ENCODE measurements around the gene ITGA5.

The ITGA5 gene

DNA sequence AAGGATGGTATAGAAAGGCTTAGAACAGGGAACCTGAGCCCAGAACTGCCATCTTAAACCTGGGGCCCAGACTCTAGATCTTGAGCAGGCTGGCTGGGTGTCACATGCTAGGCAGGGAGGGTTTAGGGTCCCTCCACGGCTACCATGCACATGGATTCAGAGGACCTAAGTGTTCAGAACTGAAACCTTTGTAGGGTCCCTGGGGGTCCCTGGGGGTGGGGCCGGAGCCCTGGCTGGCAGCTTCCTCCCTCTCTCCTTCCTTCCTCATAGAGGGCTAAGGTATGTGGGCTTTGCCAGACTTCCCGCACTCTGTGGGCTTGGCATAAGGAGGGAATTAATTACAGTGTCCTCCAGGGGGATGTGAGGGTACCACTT lies 29.9 kb downstream of the ITGA5 start:
- DNase-seq (ENCODE audit: low read depth), result no peak

DNA sequence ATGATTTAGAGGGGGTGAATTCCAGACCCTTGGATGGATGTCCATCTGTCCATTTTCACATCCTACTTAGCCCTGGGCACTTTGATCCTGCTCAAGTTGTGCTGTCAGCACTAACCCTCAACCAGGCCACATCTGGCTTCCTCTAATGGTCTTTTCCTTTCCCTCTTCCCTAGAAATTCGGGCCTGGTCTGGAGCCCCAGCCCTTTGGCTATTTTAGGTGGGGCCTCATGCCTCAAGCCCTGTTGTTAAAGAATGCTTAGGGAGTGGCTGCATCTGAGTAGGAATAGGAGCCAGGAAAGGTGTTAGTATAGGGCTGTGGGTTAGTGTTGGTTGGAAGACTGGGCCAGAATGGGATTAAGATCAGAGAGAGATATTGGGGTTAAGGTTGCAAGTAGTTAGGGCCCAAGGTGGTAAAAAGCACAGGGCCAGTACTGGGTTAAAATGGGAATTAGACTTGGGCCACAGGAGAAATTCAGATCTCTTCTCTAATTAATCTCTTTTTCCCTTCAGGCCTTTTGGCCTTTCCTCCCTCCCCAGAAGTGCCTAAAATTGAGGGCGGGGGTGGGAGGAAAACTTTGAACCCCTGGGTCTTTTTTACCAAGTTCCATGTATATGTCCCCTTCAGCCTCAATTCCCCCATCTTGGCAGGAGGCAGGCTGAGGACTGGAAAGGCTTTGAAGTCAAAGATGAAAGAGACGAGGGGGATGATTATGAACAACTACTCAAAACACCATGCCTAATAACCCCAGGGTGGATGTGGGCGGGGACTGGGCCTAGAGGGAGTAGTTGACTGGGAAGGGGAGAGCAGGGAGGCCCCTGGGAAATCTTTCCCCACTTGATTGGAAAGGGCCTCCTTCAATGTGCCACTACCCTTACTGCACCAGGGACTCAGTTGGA lies 30.6 kb downstream of the ITGA5 start:
- no peak for DNase-seq (ENCODE audit: low read depth)

DNA sequence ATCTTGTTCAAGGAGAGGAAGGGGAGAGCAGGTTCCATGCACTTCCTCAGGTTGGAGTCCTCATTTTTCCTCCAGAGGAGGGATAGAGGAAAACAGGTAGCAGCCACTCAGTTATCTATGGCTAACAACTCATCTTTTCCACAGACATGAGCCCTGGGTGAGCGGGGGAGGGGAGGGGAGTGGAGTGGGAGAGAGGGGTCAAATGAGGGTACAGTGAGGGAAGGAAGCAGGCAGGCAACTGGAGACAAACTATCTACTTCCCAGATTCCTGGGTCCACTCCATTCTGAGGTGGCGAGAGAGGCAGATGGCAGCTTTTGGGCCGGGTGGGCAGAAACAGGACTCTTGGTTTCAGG lies 32.0 kb downstream of the ITGA5 start:
- DNase-seq (ENCODE audit: low read depth), result no peak

DNA sequence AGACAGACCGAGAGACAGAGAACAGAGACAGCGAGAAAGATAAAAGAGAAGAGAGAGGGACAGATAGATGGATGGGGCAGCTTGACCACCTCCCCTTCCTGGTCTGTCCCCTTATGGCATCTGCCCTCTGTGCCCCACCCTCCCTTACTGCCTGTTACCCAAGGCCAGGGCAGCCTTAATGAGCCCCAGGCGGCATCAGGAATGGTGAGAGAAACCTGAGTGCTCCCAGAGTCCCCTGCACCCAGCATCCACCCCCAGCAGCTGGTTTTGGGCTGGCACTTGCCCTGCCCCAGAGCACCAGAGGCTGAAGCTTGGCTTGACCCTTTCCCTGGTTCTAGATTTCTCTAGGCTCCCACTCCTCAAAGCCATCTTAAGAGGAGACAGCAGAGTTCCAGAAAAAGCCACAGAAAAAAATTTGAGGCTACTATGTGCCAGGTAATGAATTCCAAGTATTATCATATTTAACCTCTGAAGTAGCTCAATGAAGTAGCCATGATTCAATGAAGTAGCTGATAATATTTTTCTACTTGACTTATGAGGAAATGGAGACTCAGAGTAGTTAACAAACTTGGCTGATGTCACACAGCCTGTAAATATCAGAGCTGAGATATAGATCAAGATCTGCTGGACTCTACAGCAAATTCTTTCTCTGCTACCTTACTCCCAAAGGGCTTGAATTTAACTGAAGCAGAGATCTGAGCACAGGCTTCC lies 32.5 kb downstream of the ITGA5 start:
- DNase-seq (ENCODE audit: low read depth), result peak; percentile 44

DNA sequence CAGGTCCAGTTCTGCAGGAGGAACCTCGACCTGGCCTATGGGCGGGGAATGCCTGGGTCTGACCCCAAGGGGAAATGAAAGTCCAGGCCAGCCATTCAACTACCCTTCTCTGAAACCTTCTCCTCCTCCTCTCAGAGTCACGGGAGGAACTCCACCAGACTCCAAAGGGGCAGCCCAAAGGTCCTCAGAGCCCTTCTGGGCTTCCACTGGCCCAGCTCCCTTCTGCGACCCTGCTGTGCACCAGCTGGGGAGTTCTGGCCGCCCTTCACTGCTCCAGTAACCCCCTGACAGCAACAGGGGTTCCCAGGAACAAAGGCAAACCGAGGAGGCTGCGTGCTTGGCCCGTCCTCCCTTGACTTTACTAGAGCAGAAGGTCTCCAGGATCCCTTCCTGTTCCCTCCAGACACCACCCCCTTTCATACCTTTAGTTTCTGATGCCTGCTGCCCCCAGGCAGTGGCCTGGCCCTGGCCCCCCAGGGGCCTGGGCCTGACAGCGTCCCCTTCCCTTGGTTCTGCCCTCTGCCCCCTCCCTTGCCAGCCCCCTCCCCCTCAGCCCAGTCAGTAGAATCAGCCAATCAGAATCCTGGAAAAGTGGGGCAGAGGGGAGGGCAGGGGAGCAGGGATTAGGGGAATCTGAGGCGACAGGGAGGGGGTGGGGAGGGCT lies 33.7 kb downstream of the ITGA5 start:
- DNase-seq (ENCODE audit: low read depth), result no peak

DNA sequence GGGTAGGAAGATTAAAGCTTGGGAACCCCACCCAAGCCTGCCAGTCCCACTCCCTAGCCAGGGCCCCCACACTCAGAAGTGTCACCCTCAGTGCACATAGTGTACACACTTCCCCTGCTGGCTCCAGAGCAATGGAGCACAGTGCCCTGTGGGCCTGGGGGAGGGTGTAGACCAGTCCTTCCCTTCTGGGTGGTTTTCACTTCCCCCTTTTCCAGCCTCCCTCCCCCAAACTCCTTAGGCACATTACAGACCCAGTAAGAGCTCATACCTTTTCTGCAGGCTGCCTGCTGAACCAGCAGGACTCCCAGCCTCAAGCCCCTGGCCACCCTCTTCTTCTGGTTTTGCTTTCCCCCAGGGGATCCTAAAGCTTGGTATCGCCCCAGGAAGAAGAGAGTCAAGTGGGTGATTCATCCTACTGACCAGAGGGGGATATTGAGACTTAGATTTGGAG lies 34.5 kb downstream of the ITGA5 start, which contains the start of gene ZNF385A:
ZNF385A (minus strand) TSS at position 143 of the 451 bp plus-strand sequence. CDS start 219 bp downstream, outside the sequence.
- no peak for DNase-seq (ENCODE audit: low read depth)

DNA sequence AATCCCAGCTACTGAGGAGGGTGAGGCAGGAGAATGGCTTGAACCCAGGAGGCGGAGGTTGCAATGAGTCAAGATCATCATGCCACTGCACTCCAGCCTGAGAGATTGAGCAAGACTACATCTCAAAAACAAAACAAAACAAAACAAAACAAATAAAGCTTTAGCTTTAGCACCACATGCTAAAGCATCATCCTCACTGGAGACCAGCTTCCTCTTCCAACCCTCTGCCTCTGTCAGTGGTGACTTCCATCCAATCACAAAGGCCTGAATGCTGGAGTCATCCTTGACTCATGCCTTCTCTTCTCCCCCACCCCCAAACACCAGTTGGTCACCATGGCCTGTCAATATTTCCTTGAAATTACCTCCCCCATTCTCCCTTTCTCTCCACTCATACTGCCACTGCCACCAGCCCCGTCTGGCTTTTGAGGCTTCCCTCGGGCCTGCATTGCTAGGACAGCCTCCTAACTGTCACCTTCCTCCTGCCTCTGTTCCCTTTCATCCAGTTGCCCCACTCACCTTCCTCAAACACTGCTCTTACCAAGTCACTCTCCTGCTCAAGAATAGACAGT lies 35.9 kb downstream of the ITGA5 start:
- DNase-seq (ENCODE audit: low read depth), result peak; percentile 94

DNA sequence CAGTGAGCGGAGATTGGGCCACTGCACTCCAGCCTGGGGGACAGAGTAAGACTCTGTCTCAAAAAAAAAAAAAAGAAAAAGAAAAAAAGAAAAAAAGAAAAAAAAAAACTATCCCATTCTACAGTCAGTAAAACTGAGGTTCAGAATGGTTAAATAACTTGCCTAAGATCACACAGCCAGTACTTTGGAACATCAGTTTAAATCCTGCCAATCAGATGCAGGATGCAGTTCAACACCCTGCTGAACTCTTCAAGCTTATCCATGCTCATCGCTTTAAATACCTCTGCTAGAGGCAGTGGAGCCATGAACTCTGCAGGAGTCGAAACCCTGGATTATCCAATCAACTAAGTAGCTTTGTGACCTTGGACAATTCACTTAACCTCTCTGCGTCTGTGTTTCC lies 37.9 kb downstream of the ITGA5 start:
- no peak for DNase-seq (ENCODE audit: low read depth)

DNA sequence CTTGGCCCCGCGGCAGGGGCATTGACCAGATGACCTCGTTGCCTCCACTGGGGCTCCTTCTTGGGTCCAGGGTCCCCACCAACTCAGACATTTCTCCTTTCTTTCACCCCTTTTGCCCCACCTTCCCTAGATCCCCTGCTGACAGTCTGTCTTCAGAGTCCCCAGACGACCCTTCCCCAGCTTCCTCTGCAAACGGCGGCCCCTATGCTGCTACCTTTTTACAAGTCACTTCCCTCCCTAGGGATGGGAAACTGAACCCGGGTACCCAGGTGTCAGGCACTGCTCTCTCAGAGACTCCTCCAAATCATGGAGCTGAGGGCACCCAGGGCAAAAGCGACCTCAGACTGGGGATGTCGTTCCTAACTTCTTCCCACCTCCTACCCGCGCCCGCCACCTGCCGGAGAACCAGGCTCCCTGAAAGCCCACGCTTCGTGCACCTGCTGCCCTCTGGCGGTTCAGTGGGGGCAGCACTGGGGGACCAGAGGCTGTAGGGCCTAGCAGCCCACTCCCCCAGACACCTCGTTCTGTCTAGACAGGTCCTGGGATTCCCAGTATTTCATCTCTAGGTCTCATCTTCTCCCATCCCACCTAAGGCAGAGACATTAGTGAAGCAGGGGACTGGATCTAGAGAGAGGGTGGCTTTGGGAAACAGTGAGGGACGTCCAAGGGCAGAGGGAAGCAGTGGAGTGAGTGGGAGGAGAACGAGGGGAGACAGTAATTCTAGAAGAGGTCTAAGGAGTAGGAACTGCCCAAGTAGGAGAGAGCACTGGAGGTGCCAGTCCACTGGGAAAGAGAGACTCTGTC lies 39.5 kb downstream of the ITGA5 start:
- DNase-seq (ENCODE audit: low read depth), result peak; percentile 80

DNA sequence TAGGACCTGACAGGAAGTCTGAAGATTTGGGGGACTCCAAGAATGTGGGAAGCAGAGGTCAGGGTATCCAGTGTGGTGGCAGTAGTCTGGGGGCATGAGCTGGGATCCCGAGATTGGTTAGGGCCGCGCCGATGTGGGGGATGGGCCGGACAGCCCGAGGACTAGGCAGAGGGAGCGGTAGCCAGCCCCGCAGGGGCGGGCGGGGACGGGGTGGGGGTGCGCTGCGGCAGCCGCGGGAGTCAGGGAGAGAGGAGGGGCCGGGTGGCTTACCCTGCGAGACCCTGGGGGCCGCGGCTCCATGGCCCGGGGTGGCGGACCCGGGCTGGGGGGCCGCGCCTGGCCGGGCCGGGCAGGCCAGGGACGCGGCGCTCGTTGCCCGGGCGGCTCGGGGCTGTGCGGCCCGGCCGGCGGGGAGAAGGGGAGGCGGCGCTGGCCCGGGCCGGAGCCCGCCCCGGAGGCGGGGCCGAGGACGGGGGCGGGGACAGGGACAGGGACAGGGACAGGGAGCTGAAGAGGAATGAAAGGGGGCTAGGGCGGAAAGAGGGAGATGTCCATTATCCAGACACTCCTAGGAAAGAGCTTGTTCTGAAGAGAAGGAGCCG lies 40.2 kb downstream of the ITGA5 start:
- peak; percentile 35 for DNase-seq (ENCODE audit: low read depth)

DNA sequence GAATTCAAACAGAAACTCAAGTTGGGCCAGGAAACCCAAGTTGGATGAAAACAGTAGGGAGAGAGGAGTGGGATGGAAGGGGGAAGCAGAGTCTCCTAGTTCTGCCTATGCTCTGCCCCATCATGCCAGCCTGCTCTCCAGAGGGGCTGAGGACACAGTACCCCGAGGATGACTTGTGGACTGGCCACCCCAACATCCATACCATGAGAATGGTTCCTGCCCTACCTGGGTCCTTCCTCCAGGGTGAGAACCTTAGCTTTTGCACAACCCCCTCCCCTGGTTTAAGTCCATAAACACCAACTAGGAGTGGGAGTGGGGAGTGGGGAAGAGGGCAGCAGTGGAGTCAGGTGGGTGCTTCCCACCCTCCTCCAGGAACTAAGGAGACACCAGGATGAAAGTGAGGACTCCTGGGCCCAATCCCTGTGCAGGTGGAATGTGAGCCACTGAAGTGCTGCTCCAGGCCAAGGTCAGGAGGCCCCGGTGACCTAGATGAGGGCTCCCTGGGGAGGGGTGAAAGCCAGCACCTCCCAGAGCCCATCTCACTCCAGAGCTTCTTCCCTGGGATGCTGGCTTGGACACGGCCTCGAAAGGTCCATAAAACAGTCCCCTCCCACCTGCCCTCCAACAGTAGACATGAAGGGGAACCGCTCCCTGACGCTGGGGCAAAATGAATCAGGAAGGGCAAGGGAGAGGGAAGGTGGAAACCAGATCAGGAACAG lies 41.1 kb downstream of the ITGA5 start:
- DNase-seq (ENCODE audit: low read depth), result no peak

DNA sequence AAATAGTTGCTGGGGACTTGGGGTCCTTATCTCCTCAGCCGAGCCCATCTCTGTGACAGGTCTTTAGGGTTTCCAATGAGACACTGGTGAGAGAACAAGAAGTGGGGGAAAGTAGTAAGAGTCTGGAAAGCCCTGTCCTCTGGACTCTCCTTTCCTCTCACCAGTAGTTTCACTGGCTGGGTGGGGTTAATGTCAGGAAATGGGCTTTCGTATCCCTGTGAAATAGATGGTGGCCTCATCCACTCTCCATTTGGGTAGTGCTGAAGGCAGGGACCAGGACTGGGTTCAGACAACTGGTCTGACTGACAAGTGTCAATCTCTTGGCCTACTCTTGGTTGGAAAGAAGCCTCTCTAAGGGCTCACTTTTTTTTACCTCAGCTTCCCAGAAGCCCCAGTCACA lies 42.1 kb downstream of the ITGA5 start:
- DNase-seq (ENCODE audit: low read depth), result no peak

DNA sequence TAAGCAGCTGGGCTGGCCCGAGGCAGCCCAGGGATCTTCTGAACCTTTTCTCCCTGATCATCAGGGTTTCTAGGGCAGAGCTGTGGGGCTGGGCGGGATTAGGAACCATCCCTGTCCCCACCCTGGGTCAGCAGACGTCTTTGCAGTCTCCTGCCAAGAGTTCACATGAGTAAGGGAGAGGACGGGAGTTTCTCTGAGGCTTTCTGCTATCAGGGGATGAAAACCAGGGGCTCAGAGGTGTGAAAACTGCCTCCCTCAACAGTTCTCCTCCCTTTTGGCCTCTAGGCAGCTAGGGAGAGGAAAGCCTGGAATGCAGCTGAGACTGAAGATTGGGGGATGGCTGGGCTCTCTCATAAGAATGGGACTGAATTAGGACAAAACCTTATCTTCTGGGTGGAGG lies 42.5 kb downstream of the ITGA5 start:
- DNase-seq (ENCODE audit: low read depth), result no peak

DNA sequence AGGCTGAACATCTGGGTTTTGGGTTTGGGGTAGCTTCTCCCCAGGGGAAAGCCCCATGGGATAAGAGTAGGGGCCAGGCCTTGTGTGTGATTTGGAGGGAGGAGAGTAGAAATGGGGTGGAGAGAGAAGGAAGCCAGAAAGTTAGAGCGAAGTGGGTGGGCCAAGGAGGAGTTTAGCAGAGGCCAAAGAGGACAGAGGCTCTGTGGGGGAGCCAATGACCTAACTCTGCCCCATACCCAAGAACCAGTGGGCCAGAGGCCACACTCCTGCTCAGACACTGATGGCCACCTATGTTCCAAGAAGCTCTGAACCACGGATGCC lies 43.8 kb downstream of the ITGA5 start:
- DNase-seq (ENCODE audit: low read depth), result no peak

DNA sequence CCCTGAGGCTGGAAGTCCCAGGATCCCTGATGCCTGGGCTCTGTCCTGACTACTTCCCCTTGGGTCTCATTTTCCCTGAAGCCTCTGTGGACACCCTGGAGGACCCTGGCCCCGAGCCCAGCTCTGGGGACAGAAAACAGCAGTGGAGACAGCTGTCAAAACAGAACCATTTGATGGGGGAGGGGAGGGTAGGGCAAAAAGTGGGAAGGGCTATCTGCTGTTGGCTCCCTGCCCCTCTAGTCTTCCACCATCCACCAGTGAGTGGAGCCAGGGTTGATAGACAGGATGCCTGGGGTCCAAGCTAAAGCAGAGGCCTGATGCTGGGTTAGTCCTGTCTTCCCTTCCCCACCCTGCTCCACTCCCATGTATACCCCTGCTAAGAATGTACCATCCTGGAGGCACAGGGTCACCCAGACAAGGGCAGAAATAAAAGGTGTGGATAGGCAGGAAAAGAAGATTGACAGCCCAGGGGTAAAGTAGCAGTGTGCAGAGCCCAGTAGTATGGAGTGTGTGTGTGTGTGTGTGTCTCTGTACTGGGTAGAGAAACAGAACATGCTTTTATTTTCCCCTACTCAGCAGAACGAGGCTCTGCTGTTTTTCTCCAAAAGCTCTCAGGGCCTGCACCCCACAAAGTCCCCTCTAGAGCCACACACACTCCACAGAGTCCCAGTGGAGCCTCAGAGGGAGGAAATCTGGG lies 44.4 kb downstream of the ITGA5 start:
- DNase-seq (ENCODE audit: low read depth), result no peak

DNA sequence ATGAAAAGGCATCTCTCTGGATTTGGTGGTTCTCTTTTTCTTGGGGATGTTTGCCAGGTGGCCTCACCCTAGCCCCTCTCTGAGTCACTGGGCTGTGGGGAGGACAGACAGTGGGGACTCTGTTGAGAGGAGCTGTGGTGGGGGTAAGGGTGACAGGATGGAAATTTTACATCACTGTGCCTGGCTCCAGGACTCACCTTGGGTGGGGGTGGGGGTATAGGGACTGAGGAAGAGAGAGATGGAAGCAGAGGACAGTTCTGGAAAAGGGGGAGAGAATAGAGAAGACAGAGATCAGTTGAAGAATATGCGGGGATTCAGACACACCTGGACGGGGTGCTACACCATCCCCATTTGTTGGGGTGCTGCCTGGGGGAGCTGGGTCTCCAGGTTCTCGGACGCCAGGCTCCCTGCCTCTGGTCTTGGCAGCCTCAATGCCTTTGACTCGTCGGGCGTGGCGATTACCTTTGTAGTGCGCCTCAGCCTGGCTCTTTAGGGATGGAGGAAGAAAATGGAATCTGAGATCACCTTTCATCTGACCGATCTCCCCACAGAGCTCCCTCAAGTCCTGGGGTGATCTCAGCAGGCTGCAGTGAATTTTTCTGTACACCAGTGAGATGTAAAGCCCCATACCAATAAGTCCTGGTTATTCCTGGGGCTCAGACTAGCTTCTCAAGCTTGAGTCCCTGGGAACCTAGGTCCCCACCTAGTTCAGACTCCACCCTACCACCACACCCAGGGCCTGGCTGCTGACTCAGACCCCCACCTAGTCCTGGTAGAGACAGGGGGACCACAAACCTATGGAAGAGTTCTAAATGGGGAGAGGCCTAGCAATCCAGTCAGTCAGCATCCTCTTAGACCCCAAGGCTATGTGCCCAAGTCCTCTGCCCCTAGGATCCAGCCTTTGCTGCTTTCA lies 45.2 kb downstream of the ITGA5 start:
- DNase-seq (ENCODE audit: low read depth), result no peak

DNA sequence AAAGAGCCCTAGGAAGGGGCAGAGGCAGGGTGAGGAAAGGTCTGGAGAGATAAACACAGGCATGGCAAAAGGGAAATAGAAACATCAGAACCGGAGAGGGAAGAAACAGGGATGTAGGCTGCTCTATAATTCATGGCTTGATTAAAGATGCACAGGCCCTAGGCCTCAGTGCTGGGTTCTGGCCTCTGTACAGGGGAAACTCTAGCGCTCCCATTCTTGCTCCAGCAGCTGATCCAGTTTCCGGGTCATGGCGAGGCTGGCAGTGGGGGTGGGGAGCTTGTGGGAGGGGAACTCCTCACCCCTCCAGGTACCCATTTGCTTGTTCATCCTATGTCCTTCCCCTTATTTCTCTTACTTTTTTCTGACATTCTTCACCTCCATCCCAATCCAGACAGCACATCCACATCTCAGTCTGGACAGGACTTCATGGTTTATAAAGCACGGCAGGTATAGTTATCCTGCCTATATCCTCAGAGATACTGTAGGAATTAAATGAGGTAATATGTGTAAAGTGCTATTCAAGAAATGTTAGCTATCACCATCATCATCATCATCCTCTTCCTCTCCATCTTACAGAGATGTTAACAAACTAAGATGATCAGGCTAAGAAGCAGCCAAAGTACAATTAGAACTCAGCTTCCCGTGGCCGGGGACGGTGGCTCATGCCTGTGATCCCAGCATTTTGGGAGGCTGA lies 46.8 kb downstream of the ITGA5 start:
- no peak for DNase-seq (ENCODE audit: low read depth)
